Suprapubic skin (tissue), 4 donors: ENCODE measurements around the gene CSTF2T. TPM values are rescaled to one million over a fixed set of nuclear protein-coding genes. Genes with fewer than 3 reads are reported as not detected.

Source experiments
- DNase-seq, 2 donors: peaks; one replicate each; pipeline ENCODE4 v3.0.0-alpha.2; 2019; ENCODE audit warnings: low spot score in 2 of 2
- H3K27ac ChIP-seq: fragments of 200-600 bp; sonication (generic); one replicate; pipeline ENCODE4 v1.5.1; 2019
- H3K27me3 ChIP-seq: fragments of 200-600 bp; sonication (generic); one replicate; pipeline ENCODE4 v1.5.1; 2019
- H3K36me3 ChIP-seq: fragments of 200-600 bp; sonication (generic); one replicate; pipeline ENCODE4 v1.5.1; 2019
- H3K4me1 ChIP-seq: fragments of 200-600 bp; sonication (generic); one replicate; pipeline ENCODE4 v1.5.1; 2019
- H3K4me3 ChIP-seq: fragments of 200-600 bp; sonication (generic); one replicate; pipeline ENCODE4 v1.5.1; 2019; ENCODE audit warnings: mild to moderate bottlenecking
- H3K9me3 ChIP-seq: fragments of 200-600 bp; sonication (generic); one replicate; pipeline ENCODE4 v1.5.1; 2019
- EP300 ChIP-seq: sonication (generic); formaldehyde crosslinking; IDR thresholded peaks from one replicate; pipeline ENCODE4 v1.6.1; 2017; ENCODE audit warnings: antibody characterized with exemption
- POLR2A ChIP-seq, 2 donors: fragments of 450-650 bp; IDR thresholded peaks; one replicate each; pipeline ENCODE4 v1.6.1; 2017; ENCODE audit warnings: antibody characterized with exemption in 2 of 2, mild to moderate bottlenecking in 2 of 2, moderate library complexity in 2 of 2
- POLR2AphosphoS5 ChIP-seq, 3 donors: sonication (generic); formaldehyde crosslinking; IDR thresholded peaks; one replicate each; pipeline ENCODE4 v1.6.1; 2017; ENCODE audit warnings: antibody characterized with exemption in 3 of 3
- WGBS: methylation state at CpG from one replicate; pipeline ENCODE4 v1.1.5; 2018; 5-methylcytosine and 5-hydroxymethylcytosine counted together
- total RNA-seq, 4 donors: library from RNA; depleted of rRNA; stranded (reverse); fragments of >200 nt; gene quantifications; one replicate each; pipeline ENCODE4 v1.1.0, GENCODE V29; 2016
- TF ChIP-seq, protein P1 (sequence below), 2 donors: fragments of 200-600 bp in 1 of 2; fragments of 450-650 bp in 1 of 2; sonication (generic) in 1 of 2; IDR thresholded peaks; one replicate each; pipeline ENCODE4 v1.5.1; 2016 to 2019; ENCODE audit warnings: antibody characterized with exemption in 2 of 2, mild to moderate bottlenecking in 1 of 2, moderate library complexity in 1 of 2

The CSTF2T gene
- total RNA-seq, 4 donors from 2014 or later: 14.2 to 17.5 (median 15.1) TPM

DNA sequence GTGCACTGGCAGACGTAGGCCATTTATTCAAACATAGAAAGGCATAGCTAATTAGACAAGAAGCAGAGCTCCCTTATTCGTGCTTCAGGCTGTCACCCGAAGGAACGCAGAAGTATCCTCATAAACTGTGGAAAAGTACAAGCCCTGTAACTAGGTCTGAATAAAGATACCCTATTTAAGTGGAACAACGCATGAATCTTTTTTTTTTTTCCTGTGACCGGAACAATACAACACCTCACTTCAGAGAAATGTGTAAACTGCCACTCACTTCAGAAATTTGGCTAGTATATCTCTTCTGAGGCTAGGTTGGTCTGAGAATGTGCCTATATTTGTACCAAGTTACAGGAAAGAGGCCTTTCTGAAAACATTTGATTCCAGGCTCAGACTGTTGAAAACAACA is 8.0 kb upstream of the CSTF2T start:
- Histone ChIP-seq H3K27ac (no peak overlapping the region), H3K4me3 (no peak overlapping the region), H3K9me3 (no peaks in the 10 kb centered on the region), H3K4me1 (peaks cover 6% of the 10 kb centered on the region), H3K36me3 (no peaks in the 10 kb centered on the region), H3K27me3 (no peaks in the 10 kb centered on the region)
- WGBS: 92% methylated on average over 6 of the region's 6 CpGs
- TF ChIP-seq POLR2AphosphoS5 (IDR thresholded peaks at IDR 0.05) (no peak), POLR2A (IDR thresholded peaks at IDR 0.05) (no peak), EP300 (no peak)
- TF ChIP-seq, protein P1, sequence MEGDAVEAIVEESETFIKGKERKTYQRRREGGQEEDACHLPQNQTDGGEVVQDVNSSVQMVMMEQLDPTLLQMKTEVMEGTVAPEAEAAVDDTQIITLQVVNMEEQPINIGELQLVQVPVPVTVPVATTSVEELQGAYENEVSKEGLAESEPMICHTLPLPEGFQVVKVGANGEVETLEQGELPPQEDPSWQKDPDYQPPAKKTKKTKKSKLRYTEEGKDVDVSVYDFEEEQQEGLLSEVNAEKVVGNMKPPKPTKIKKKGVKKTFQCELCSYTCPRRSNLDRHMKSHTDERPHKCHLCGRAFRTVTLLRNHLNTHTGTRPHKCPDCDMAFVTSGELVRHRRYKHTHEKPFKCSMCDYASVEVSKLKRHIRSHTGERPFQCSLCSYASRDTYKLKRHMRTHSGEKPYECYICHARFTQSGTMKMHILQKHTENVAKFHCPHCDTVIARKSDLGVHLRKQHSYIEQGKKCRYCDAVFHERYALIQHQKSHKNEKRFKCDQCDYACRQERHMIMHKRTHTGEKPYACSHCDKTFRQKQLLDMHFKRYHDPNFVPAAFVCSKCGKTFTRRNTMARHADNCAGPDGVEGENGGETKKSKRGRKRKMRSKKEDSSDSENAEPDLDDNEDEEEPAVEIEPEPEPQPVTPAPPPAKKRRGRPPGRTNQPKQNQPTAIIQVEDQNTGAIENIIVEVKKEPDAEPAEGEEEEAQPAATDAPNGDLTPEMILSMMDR (IDR thresholded peaks at IDR 0.05): no peak
- no peak for DNase-seq

DNA sequence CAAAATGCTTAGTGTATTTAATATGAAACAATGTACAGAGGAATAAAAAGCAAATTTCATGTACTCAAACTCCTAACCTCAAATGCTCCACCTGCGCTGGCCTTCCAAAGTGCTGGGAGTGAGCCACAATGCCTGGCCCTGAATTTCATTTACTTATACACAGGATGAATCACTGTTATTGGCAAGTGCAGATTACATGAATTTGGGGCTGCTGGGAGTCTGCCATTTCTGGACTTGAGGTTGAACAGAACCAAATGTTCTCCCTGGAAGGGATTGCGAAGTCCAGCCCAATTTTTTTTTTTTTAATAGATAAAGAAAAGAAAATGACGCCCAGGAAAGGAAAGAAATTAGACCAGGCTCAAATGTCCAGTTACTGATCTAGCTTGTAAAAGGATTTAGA is 6.8 kb upstream of the CSTF2T start:
- WGBS: 53% methylated on average over 3 of the region's 3 CpGs
- peaks cover 6% of the 10 kb centered on the region for H3K4me1 ChIP-seq
- no peak overlapping the region for H3K4me3 ChIP-seq
- no peaks in the 10 kb centered on the region for H3K36me3 ChIP-seq
- no peak for TF ChIP-seq POLR2A (IDR thresholded peaks at IDR 0.05)
- TF ChIP-seq POLR2AphosphoS5 (IDR thresholded peaks at IDR 0.05): no peak
- TF ChIP-seq, protein P1 (IDR thresholded peaks at IDR 0.05): no peak
- TF ChIP-seq EP300: no peak
- H3K27ac ChIP-seq: no peak overlapping the region
- peak; percentile 85 to 86 for DNase-seq
- no peaks in the 10 kb centered on the region for H3K27me3 ChIP-seq
- H3K9me3 ChIP-seq: no peaks in the 10 kb centered on the region

DNA sequence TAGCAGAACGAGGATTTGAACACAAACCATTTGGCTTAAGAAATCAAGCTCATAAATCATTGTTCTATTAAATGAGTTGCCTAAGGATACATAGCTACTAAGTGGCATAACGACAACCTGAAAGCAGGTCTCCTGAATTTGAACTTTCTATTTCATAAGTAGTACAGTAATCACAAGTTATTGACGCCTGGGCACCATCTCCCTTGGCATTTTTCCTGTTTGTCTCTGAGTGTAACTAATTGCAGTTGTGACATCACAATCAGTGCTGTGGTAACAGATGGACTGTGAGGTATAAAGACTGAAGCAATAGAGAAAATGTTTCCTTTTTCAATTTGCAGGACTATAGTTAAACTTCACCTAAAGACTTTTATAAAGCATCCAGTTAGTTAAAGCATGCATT is 6.4 kb upstream of the CSTF2T start:
- no peak overlapping the region for H3K27ac ChIP-seq
- H3K36me3 ChIP-seq: no peaks in the 10 kb centered on the region
- H3K9me3 ChIP-seq: no peaks in the 10 kb centered on the region
- 45% methylated on average over 3 of the region's 3 CpGs for WGBS
- H3K4me1 ChIP-seq: peaks cover 6% of the 10 kb centered on the region
- no peaks in the 10 kb centered on the region for H3K27me3 ChIP-seq
- DNase-seq: no peak
- no peak for TF ChIP-seq POLR2AphosphoS5 (IDR thresholded peaks at IDR 0.05)
- TF ChIP-seq EP300: no peak
- no peak for TF ChIP-seq POLR2A (IDR thresholded peaks at IDR 0.05)
- TF ChIP-seq, protein P1 (IDR thresholded peaks at IDR 0.05): no peak
- no peak overlapping the region for H3K4me3 ChIP-seq

DNA sequence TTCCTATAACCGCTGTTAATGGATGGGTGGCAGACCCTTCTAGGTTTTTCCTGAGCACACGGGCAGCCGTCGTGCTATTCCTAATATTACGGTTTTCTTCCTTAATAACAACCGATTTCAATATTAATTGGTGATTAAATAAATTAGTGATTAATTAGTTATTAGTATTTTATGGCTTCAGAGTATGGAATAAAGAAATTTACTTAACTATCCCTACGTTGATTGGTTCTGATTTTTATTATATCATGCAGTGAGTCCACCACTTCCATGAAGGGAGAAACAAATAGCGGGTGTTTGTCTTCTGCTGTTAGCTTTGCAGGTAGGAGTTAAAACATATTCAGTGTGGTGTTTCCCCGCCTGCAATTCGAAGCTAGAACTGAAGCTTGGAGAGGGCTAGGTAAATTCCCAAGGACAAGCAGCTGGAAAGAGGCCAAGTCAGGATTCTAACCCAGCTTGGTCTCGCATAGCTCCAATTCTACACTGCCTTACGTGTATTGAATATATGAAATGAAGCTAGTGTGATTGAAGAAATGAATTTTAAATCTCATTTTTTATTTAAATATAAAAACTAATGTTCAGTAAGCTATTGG is 928 bp upstream of the CSTF2T start:
- no peak for DNase-seq
- Histone ChIP-seq H3K27ac (peak overlapping the region; percentile 97), H3K36me3 (peaks cover 5% of the 10 kb centered on the region), H3K4me1 (peaks cover 42% of the 10 kb centered on the region), H3K27me3 (no peaks in the 10 kb centered on the region), H3K4me3 (peak overlapping the region; percentile 76), H3K9me3 (no peaks in the 10 kb centered on the region)
- no peak for TF ChIP-seq POLR2AphosphoS5 (IDR thresholded peaks at IDR 0.05)
- no peak for TF ChIP-seq POLR2A (IDR thresholded peaks at IDR 0.05)
- no peak for TF ChIP-seq EP300
- TF ChIP-seq, protein P1 (IDR thresholded peaks at IDR 0.05): no peak
- WGBS: 16% methylated on average over 12 of the region's 12 CpGs

DNA sequence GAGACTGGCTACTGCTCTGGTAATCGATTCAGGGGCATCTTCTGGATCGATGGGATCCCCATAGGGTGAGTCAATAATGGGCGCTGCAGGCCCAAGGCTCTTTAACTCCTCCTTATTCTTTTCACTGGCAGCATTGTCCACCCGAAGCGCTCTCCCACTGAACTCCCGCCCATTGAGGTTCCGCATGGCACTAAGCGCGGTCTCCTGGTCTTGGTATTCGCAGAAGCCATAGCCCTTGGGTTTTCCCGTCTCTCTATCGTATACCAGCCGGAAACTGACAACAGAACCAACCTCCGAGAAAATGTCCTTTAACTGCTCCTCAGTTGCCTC is 285 bp downstream of the CSTF2T start:
- Histone ChIP-seq H3K27me3 (no peaks in the 10 kb centered on the region), H3K9me3 (no peaks in the 10 kb centered on the region), H3K36me3 (peaks cover 5% of the 10 kb centered on the region), H3K4me3 (peak overlapping the region; percentile 76), H3K4me1 (peaks cover 42% of the 10 kb centered on the region), H3K27ac (peak overlapping the region; percentile 97)
- WGBS: 0% methylated on average over 14 of the region's 14 CpGs
- TF ChIP-seq, protein P1 (IDR thresholded peaks at IDR 0.05): no peak
- TF ChIP-seq EP300: no peak
- TF ChIP-seq POLR2AphosphoS5 (IDR thresholded peaks at IDR 0.05): no peak
- no peak for TF ChIP-seq POLR2A (IDR thresholded peaks at IDR 0.05)
- DNase-seq: peak in 1 of 2 donors; percentile 67
